ENCODE data around the gene SYPL2.

DNA sequence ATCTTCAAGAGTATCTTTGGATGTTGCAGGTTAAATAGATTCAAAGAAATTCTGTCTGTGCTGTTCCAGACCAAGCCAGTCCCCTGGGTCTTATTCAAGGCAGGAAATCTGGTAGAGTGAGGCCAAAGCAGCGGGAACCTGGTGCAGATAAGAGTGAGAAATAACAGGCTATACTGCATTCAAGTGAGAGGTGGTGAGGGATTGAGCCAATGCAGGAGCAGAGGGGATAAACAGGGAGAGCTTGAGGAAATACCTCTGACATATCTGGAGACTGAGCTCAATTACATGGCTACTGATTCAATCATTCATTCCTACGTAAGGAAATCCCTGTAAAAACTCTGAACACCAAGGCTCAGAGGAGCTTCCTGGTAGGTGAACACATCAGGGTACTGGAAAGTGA is 22.9 kb upstream of the SYPL2 start:
- TF ChIP-seq, protein P1, sequence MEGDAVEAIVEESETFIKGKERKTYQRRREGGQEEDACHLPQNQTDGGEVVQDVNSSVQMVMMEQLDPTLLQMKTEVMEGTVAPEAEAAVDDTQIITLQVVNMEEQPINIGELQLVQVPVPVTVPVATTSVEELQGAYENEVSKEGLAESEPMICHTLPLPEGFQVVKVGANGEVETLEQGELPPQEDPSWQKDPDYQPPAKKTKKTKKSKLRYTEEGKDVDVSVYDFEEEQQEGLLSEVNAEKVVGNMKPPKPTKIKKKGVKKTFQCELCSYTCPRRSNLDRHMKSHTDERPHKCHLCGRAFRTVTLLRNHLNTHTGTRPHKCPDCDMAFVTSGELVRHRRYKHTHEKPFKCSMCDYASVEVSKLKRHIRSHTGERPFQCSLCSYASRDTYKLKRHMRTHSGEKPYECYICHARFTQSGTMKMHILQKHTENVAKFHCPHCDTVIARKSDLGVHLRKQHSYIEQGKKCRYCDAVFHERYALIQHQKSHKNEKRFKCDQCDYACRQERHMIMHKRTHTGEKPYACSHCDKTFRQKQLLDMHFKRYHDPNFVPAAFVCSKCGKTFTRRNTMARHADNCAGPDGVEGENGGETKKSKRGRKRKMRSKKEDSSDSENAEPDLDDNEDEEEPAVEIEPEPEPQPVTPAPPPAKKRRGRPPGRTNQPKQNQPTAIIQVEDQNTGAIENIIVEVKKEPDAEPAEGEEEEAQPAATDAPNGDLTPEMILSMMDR (IDR thresholded peaks at IDR 0.05) = no peak
- TF ChIP-seq, protein P2, sequence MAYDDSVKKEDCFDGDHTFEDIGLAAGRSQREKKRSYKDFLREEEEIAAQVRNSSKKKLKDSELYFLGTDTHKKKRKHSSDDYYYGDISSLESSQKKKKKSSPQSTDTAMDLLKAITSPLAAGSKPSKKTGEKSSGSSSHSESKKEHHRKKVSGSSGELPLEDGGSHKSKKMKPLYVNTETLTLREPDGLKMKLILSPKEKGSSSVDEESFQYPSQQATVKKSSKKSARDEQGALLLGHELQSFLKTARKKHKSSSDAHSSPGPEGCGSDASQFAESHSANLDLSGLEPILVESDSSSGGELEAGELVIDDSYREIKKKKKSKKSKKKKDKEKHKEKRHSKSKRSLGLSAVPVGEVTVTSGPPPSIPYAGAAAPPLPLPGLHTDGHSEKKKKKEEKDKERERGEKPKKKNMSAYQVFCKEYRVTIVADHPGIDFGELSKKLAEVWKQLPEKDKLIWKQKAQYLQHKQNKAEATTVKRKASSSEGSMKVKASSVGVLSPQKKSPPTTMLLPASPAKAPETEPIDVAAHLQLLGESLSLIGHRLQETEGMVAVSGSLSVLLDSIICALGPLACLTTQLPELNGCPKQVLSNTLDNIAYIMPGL (CRISPR knock-in tag; IDR thresholded peaks at IDR 0.05; ENCODE audit: borderline replicate concordance) = no peak
- no peak for TF ChIP-seq ESRRA (IDR thresholded peaks at IDR 0.05; ENCODE audit: borderline replicate concordance, low read length)
- TF ChIP-seq ZSCAN20 (CRISPR knock-in tag; IDR thresholded peaks at IDR 0.05) = no peak
